ENCODE data around the gene DNAAF8. TPM values are rescaled to one million over a fixed set of nuclear protein-coding genes. Genes with fewer than 3 reads are reported as not detected.

Gene DNAAF8
- total RNA-seq, 1 donor from 2014 or later: 1.5 TPM

DNA sequence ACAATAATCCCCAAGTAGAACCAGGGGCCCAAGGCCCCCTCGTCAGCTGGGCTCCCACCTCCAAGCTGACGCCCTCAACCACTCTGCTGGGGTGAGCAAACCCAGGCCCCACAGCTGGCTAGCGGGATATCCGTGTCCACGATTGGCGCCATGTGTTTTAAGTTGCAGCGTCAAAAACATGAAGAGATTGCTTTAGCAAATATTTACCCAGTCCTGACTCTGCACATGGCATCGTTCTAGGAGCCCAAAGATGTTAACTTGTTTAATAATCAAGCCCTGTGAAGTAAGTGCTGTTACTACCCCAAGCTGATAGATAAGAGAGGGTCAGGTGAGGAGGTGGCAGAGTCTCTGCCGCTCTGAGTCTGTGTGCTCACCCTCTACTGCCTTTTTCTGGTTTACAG is 54.2 kb downstream of the DNAAF8 start:
- intact Hi-C loops (cut with DNase I): no loop called here
- DNase-seq (ENCODE audit: missing footprints) (no peak), ATAC-seq (no peak)

DNA sequence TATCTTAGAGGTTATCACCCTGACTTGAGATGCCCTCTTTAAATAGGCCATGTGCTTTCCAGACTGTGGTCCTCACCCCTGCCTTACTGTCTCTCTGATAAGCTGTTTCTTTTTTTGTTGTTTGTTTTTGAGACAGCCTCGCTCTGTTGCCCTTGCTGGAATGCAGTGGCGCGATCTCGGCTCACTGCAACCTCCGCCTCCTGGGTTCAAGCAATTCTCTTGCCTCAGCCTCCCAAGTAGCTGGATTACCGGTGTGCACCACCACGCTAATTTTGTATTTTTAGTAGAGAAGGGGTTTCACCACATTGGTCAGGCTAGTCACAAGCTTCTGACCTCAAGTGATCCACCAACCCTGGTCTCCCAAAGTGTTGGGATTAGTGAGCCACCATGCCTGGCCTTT is 54.6 kb downstream of the DNAAF8 start:
- intact Hi-C loops (cut with DNase I): no loop called here
- no peak for ATAC-seq
- DNase-seq (ENCODE audit: missing footprints): no peak

DNA sequence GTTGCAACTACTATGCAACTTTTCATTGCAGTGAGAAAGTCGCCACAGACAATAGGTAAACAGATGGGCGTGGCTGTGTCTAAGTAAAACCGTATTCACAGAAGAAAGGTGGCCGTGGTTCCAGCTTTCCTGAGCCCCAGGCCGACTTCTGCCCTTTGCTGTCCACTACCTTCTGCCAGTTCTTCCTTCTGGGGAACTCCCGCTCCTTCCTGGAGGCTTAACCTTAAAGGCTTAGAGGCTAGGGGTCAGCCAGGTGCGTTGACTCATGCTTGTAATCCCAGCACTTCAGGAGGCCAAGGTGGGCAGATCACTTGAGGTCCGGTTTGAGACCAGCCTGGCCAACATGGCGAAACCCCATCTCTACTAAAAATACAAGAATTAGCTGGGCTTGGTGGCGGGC is 55.9 kb downstream of the DNAAF8 start:
- DNase-seq (ENCODE audit: missing footprints) (no peak), ATAC-seq (no peak)
- intact Hi-C loops (cut with DNase I): no loop called here

DNA sequence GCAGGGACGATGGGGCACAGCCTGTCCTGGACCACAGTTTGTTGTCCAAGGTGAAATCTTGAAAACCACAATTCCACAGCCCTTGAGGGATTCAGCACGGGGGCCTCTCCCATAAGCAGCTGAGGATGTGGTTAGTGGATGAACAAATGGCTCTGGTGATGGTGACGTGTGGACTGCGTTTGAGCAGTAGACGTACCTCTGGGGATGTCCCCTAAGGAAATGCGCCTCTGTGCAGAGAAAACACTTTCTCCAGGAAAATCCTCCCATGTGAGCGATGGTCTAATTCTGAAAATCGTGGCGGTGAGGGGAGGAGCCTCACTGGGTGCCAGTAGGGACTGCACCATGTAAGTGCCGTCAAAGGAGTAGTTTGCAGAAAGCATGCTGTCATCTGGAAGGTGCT is 56.5 kb downstream of the DNAAF8 start:
- ATAC-seq: no peak
- intact Hi-C loops (cut with DNase I): no loop called here
- no peak for DNase-seq (ENCODE audit: missing footprints)

DNA sequence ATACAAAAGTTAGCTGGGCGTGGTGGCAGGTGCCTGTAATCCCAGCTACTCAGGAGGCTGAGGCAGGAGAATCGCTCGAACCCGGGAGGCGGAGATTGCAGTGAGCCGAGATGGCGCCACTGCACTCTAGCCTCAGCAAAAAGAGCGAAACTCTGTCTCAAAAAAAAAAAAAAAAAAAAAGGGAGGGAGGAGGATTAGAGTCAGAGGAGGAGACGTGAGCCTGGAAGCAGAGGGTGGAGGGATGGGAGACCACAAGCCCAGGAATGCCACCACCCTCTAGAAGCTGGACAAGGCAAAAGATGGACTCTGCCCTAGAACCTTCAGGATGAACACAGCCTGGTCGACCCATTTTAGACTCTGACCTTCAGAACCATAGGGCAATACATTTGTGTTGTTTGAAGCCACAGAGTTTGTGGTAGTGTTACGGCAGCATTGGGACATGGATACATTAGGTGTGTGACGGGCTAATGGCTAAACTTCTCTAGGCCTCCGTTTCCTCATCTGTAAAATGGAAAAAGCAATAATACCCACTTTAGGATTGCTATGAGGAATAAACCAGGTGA is 58.7 kb downstream of the DNAAF8 start:
- DNase-seq (ENCODE audit: missing footprints) (no peak), ATAC-seq (no peak)
- intact Hi-C loops (cut with DNase I): no loop called here

DNA sequence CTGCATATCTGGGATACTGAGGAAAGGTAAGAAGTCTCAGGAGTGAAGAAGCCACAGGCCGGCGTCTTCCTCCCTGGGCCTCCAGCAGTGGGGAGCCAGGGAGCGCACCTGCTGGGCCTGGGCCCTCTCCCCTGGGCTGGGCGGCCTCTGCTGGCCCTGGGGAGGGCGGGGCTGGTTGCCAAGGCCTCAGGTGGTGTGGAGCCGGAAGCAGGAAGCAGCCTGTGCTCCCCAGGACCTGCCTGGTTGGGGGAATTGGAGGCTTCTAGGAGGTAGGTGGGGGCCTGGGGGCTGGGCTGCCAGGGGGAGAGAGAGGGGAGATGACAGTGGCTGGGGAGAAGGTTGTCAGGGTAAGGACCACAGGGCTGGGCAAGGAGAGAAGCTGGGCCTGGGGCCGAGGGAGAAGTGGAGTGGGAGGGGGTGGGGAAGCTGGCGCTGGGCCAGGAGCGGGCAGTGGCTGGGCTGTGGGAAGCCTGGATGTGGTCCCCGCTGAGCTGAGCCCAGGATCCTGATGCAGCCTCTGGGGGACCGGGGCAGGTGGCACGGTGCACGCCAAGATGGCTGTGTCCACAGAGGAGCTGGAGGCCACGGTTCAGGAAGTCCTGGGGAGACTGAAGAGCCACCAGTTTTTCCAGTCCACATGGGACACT is 61.0 kb downstream of the DNAAF8 start, which contains the start of gene SMIM22:
TSS of gene SMIM22 (plus strand) at position 189 of the 647 bp plus-strand sequence. CDS start at position 555, 366 bp downstream.
- no peak for DNase-seq (ENCODE audit: missing footprints)
- intact Hi-C loops (cut with DNase I): no loop called here
- no peak for ATAC-seq

DNA sequence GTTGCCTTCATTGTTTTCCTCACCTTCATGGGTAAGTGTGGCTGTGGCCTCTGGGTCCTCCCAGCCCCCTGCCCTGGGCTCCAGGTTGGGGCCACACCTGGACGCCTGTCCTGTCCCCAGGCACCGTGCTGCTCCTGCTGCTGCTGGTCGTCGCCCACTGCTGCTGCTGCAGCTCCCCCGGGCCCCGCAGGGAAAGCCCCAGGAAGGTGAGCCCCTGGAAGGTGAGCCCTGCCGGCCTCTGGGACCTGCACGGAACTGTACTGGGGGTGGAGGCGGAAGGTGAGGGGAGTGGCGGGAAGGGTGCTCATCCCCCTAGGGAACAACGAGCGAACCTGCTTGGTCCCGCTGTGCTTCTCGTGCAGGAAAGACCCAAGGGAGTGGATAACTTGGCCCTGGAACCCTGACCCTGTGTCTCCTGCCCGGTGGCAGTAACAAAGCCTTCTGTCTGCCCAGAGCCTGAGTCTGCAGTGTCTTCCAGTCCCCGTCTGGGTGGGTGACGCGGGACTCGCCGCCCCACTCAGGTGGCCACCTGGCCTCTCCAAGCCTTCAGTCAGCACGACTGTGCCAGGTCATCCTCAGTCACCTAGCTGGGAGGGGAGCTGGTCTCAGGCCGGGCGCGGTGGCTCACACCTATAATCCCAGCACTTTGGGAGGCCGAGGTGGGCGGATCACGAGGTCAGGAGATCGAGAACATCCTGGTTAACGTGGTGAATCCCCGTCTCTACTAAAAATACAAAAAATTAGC is 61.7 kb downstream of the DNAAF8 start:
- no peak for ATAC-seq
- intact Hi-C loops (cut with DNase I): no loop called here
- DNase-seq (ENCODE audit: missing footprints): no peak

DNA sequence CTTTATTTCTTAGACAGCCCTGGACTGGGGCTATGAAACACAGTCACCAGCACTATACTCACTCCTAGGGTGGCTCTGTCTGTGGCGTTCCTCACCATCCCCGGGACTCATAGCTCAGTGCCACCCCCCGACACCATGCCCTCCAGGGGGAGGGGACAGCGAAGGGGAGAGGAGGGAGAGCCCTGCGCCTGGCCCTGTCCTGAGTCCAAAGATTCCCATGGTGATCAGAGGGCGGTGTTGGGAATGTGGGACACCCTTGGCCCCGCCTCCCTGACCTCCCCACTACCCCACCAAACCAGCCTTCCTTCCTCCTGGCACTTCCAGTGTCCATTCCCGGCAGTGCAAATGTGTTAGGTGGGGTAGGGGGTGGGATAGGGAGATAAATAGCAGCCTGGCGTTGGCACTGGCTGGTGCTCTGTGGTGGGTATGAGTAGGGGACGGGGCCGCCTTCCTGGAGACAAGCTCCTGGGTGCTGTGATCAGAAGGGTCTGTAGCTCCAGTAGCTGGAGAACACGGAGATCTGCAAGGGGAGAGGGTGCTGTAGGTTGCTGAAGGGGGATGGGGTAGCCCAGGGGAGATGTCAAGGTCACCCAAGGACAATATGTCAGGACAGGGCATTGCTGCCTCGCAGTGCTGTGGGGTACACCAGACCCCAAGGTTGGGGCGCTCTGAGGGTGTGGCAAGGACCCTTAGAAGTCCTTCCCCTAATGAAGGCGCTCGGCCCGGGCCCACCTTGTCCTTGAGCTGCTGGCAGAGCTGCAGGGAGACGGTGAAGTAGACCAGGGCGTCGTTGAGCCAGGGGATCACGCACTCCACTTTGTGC is 62.9 kb downstream of the DNAAF8 start:
- intact Hi-C loops (cut with DNase I): no loop called here
- DNase-seq (ENCODE audit: missing footprints): peak; percentile 51
- no peak for ATAC-seq

DNA sequence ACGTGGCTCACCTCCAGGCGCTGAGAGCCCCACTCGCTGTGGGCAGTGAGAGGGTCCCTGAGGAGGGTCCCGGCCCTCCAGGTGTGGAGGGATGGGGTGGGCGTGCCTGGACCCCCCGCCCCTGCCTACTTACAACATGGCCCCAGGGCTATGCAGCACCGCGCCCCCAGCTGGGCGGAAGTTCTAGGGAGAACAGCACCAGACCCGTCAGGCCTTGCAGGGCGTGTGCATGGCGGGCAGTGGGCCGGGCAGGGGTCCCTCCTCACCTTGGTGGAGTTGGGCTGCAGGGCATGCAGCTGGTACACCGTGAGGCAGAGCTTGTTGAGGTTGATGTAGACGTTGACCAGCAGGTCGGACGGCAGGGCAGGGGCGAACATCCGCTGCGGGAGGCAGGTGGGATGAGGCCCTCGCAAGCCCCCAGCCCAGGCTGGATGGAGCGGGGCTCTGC is 63.5 kb downstream of the DNAAF8 start:
- peak; percentile 61 for DNase-seq (ENCODE audit: missing footprints)

DNA sequence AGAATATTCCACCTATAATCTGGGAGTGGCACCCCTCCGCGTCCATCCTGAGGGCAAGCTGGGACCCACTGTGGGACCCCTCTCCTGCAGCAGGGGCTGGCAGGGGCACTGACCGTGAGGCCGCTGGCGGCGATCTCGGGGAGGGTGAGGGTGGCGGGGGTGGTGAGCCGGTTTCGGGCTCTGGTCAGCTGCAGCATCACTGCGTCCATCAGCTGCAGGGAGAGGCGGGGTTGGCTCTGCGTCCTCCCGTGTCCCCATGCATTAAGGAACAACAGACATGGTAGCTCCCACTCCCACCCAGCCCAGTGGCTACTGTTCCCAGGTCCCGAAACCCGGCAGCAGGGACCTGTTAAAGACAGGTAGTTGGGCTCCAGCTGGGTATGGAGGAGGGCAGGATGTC is 64.1 kb downstream of the DNAAF8 start:
- ATAC-seq: no peak
- intact Hi-C loops (cut with DNase I): no loop called here
- peak; percentile 51 for DNase-seq (ENCODE audit: missing footprints)

More for the DNA sequence above, 63.5 kb downstream of the DNAAF8 start:
- intact Hi-C loops (cut with DNase I): no loop called here
- ATAC-seq: no peak

Other genes with a start within 250 kb of the DNAAF8 start
- gene CDIP1, start 195.8 kb upstream of the DNAAF8 start, total RNA-seq: 46.3 TPM
- gene C16orf96, start 178.2 kb upstream of the DNAAF8 start, total RNA-seq: 0.05 TPM
- 26.2 TPM for gene UBALD1, start 119.6 kb upstream of the DNAAF8 start, total RNA-seq
- 32.2 TPM for gene MGRN1, start 109.7 kb upstream of the DNAAF8 start, total RNA-seq
- gene NUDT16L1, start 41.0 kb upstream of the DNAAF8 start, total RNA-seq: 52.3 TPM
- 9.1 TPM for gene ANKS3, start 266 bp upstream of the DNAAF8 start, total RNA-seq
- gene ZNF500, start 32.6 kb downstream of the DNAAF8 start, total RNA-seq: 6.5 TPM
- not detected for gene SEPTIN12, start 53.8 kb downstream of the DNAAF8 start, total RNA-seq
- gene SMIM22, start 60.8 kb downstream of the DNAAF8 start, total RNA-seq: not detected
- 102 TPM for gene ROGDI, start 68.1 kb downstream of the DNAAF8 start, total RNA-seq
- gene GLYR1, start 112.8 kb downstream of the DNAAF8 start, total RNA-seq: 88.8 TPM
- 45.2 TPM for gene UBN1, start 112.9 kb downstream of the DNAAF8 start, total RNA-seq
- gene PPL, start 202.6 kb downstream of the DNAAF8 start, total RNA-seq: 20.2 TPM
- 23.5 TPM for gene SEC14L5, start 223.8 kb downstream of the DNAAF8 start, total RNA-seq